PFSK-1 (cell line): Measurements from ENCODE around the gene NIPAL3.

Experiments
- FOXP2 ChIP-seq: optimal IDR thresholded peaks from 2 replicates; pipeline ENCODE3; 2011; ENCODE audit warnings: borderline replicate concordance, control low read depth, inconsistent platforms; ENCODE audit not compliant: insufficient read depth; ENCODE audit errors: extremely low read length, extremely low read depth
- POLR2AphosphoS5 ChIP-seq: IDR thresholded peaks from 2 replicates; pipeline ENCODE4 v1.6.1; 2012; ENCODE audit warnings: low read depth, mild to moderate bottlenecking, control low read depth, low read length, moderate library complexity
- REST ChIP-seq, 2 experiments: IDR thresholded peaks; 2 replicates each; pipeline versions ENCODE4 v1.6.1 to v1.8.0; 2011 to 2012; ENCODE audit warnings: low read depth in 2 of 2, low read length in 2 of 2, control low read depth in 1 of 2, inconsistent platforms in 1 of 2, mild to moderate bottlenecking in 1 of 2, moderate library complexity in 1 of 2; ENCODE audit not compliant: insufficient read depth in 1 of 2
- SIN3A ChIP-seq: IDR thresholded peaks from 2 replicates; pipeline ENCODE4 v1.6.1; 2012; ENCODE audit warnings: mild to moderate bottlenecking, low read length, moderate library complexity, borderline replicate concordance; ENCODE audit not compliant: insufficient read depth
- TAF1 ChIP-seq: IDR thresholded peaks from 2 replicates; pipeline ENCODE4 v1.6.1; 2012; ENCODE audit warnings: low read length, control low read depth, borderline replicate concordance; ENCODE audit not compliant: insufficient read depth

GRCh38 chr1:24438423-24438901, 22.9 kb downstream of the NIPAL3 start:
- TF ChIP-seq SIN3A (no peak), POLR2AphosphoS5 (no peak), TAF1 (no peak), REST (IDR thresholded peaks at IDR 0.05; ENCODE audit: insufficient read depth in 1 of 2, low read depth in 2 of 2, low read length in 2 of 2) (no peak), FOXP2 (no peak)
